DOHH2 (cell line): ENCODE data around the gene KCND1.

Experiments
- CTCF ChIP-seq: fragments of 200-600 bp; sonication (generic); IDR thresholded peaks from one replicate; pipeline ENCODE4 v1.5.1; 2014; ENCODE audit warnings: antibody characterized with exemption, mild to moderate bottlenecking, low read depth, low read length; ENCODE audit not compliant: poor library complexity, severe bottlenecking
- EZH2phosphoT487 ChIP-seq: fragments of 200-600 bp; sonication (generic); IDR thresholded peaks from 2 replicates; pipeline ENCODE4 v1.6.1; 2017; ENCODE audit warnings: borderline replicate concordance, mild to moderate bottlenecking, antibody characterized with exemption, low read length, moderate library complexity, mixed read lengths

- no peak for TF ChIP-seq CTCF
- no peak for TF ChIP-seq EZH2phosphoT487
These were observed 12.3 kb upstream of the KCND1 start for GRCh38 chrX:48983896-48984295.
